GM12801 (cell line): ENCODE measurements around the gene ZNF775.

Experiments
- TF ChIP-seq, protein P1 (sequence below): IDR thresholded peaks from one replicate; pipeline ENCODE4 v1.5.1; 2011; ENCODE audit warnings: control low read depth; ENCODE audit not compliant: insufficient read length; ENCODE audit errors: extremely low read depth

ZNF775 gene

GRCh38 chr7:150429699-150430098 is 50.6 kb downstream of the ZNF775 start:
- TF ChIP-seq, protein P1, sequence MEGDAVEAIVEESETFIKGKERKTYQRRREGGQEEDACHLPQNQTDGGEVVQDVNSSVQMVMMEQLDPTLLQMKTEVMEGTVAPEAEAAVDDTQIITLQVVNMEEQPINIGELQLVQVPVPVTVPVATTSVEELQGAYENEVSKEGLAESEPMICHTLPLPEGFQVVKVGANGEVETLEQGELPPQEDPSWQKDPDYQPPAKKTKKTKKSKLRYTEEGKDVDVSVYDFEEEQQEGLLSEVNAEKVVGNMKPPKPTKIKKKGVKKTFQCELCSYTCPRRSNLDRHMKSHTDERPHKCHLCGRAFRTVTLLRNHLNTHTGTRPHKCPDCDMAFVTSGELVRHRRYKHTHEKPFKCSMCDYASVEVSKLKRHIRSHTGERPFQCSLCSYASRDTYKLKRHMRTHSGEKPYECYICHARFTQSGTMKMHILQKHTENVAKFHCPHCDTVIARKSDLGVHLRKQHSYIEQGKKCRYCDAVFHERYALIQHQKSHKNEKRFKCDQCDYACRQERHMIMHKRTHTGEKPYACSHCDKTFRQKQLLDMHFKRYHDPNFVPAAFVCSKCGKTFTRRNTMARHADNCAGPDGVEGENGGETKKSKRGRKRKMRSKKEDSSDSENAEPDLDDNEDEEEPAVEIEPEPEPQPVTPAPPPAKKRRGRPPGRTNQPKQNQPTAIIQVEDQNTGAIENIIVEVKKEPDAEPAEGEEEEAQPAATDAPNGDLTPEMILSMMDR: no peak

- TF ChIP-seq, protein P1: no peak
These were observed 51.4 kb downstream of the ZNF775 start for GRCh38 chr7:150430465-150431085.

DNA sequence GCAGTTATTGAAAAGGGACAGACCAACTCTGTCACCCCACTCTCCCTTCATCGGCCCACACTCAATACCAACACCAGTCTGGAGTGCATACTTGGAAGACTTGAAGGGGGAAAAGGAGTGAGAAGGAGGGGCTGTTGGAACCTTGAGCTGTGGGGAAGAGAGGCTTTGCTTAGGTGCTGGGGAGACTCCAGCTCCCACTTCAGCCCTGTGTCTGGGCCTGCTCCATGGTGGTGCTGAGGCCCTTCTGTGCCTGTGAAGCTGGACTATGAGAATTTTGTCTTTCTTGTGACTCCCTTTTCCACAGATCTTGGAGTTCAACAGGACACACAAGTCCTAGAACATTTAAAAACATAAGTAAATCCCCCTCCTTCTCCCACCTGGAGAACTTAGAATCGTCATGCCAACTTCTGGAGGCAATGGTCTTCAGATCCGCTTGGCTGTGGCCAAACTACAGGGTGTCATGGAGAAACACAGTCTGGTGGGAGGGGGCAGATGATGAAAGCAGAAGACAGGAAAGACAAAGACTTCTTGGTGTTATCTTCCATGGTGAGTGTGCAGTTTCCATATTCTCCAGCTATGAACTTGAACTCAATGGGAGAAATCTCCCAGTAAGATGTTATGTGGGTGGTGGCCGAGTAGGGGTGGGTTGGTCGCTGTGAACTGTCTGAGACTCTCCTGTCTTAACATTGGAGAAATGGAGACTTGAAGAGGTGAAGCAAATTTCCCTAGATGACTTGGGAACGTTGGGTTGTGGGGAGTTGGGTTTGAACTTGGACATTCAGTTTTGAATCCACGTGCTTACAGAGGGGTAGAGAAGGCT is 52.9 kb downstream of the ZNF775 start:
- TF ChIP-seq, protein P1: no peak

GRCh38 chr7:150432915-150433892 is 54.1 kb downstream of the ZNF775 start:
- TF ChIP-seq, protein P1: no peak

GRCh38 chr7:150434240-150434639 is 55.1 kb downstream of the ZNF775 start:
- TF ChIP-seq, protein P1: no peak

- TF ChIP-seq, protein P1: no peak
These were observed 55.9 kb downstream of the ZNF775 start for GRCh38 chr7:150435047-150435389.
